ENCODE data around the gene COL6A2.

Gene COL6A2

DNA sequence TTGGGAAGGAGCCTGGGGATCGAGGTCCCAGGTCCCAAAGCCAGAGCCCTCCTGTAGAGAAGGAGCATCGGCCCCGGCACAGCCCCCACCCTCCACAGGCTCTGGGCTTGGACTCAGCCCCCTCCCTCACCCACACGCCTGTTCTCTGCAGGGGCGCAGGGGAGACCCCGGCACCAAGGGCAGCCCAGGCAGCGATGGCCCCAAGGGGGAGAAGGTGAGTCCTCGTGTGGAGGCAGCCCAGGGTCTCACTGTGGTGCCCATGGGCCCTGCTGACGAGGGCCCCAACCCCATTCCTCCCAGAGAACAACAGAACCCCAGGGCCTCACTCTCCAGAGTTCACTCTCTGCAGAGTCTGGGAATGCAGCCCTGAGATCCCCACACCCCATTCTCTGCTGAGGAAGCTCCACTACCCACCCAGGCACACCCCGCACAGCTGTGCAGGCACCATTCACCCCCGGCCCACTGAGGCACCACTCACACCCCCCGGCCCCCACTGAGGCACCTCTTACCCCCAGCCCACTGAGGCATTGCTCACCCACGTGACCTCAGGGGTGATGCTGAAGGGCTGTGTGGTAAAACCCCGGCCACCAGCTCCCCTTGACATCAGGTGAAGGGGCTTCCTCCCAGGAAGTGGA is 21.8 kb downstream of the COL6A2 start:
- CTCF ChIA-PET = no interaction called here
- POLR2A ChIA-PET = no interaction called here
- TF ChIP-seq, protein P1, sequence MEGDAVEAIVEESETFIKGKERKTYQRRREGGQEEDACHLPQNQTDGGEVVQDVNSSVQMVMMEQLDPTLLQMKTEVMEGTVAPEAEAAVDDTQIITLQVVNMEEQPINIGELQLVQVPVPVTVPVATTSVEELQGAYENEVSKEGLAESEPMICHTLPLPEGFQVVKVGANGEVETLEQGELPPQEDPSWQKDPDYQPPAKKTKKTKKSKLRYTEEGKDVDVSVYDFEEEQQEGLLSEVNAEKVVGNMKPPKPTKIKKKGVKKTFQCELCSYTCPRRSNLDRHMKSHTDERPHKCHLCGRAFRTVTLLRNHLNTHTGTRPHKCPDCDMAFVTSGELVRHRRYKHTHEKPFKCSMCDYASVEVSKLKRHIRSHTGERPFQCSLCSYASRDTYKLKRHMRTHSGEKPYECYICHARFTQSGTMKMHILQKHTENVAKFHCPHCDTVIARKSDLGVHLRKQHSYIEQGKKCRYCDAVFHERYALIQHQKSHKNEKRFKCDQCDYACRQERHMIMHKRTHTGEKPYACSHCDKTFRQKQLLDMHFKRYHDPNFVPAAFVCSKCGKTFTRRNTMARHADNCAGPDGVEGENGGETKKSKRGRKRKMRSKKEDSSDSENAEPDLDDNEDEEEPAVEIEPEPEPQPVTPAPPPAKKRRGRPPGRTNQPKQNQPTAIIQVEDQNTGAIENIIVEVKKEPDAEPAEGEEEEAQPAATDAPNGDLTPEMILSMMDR (IDR thresholded peaks at IDR 0.05; ENCODE audit: control extremely low read depth, extremely low read depth, low read depth, missing control alignments) = no peak
- no peak for DNase-seq (ENCODE audit: extremely low spot score)

DNA sequence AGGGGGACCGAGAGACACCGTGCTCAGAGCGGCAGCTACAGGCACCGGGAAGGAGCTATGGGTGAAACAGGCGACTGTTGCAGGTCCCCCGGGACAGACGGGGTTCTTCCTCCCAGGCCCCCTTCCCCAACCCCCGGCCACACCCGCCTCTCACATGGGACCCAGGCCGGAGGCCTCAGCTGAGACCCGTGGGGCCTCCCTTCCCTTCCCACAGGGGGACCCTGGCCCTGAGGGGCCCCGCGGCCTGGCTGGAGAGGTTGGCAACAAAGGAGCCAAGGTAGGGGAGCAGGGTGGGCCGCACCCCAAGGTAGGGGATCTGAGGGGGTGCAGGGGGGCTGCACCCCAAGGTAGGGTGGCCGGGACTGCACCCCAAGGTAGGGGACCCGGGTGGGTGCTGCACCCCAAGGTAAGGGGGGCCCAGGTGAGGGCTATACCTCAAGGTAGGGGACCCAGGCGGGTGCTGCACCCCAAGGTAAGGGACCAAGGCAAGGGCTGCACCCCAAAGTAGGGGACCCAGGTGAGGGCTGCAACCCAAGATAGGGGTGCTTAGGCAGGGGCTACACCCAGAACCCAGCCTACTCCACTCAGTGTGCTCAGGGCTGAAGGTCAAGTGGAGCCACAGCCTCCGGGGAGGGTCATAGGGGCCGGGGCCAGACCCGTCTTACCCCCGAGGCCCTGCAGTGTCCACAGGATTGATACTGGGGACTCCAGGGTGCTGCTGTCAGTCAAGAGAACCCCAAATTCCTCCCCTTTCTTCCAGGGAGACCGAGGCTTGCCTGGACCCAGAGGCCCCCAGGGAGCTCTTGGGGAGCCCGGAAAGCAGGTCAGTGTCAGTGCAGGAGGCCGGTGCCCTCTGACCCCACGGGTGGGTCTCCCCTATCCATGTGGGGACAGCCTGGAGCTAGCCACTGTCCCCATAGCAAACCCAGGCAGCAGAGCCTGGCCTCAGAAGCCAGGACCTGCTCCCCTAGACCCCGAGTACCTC is 22.7 kb downstream of the COL6A2 start:
- TF ChIP-seq, protein P1 (IDR thresholded peaks at IDR 0.05; ENCODE audit: control extremely low read depth, extremely low read depth, low read depth, missing control alignments) = no peak
- no peak for DNase-seq (ENCODE audit: extremely low spot score)
- ChIA-PET CTCF (no interaction called here), POLR2A (no interaction called here)

DNA sequence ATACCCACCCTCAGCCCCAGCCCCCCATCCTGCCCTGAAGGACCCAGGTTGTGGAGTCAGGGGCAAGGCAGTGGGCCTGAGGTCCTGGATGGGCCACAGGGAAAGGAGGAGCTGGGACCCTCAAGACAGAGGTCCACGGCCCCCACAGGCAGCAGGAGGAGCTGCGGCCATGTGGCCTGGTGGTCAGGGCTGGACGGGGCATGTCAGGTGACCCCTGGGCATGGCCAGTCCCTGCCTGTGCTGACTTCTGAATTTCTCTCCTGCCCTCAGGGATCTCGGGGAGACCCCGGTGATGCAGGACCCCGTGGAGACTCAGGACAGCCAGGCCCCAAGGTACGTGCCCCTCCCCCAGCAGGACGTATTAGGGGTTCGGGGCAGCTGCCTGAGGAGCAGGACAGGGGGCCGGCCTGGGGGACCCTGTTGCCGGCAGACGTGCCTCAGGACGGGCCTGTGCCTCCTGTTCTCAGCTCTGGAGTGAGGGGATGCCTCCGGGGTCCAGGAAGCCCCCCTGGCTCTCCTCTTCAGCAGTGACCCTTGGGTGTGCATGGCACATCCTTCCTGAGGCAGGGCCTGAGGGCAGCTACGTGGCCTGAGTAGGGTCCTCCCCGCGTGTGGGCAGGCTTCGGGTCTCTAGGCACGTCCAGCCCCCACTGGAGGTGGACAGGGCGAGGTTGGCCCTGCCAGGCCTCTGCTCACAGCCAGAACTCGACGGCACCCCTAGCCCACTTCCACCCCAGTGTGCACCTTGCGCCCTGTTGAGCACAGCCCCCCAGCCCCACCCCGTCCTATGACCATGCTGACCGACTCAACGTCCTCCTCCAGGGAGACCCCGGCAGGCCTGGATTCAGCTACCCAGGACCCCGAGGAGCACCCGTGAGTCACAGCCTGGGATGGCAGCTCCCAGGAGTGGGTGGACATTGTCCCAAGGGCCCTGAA is 23.6 kb downstream of the COL6A2 start:
- TF ChIP-seq, protein P1 (IDR thresholded peaks at IDR 0.05; ENCODE audit: control extremely low read depth, extremely low read depth, low read depth, missing control alignments) = no peak
- POLR2A ChIA-PET = no interaction called here
- CTCF ChIA-PET = no interaction called here
- no peak for DNase-seq (ENCODE audit: extremely low spot score)

DNA sequence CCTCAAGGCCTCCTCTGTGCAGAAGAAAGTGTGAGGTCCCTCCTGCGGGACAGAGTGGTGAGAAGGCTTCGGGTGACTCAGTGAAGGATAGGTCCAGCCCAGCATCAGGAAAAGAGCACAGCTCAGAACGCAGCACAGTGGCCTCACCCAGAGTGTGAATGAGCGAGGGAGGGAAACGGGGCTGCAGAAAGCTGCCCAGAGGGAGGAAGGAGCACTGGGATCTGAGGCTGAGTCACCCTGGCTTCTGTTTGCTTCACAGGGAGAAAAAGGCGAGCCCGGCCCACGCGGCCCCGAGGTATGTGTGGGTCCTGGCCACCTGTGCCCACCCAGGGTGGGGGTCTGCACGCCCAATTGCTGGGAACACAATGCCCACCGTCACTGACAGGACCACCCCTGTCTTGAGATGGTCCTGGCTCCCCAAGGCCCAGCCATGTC is 24.3 kb downstream of the COL6A2 start:
- TF ChIP-seq, protein P1 (IDR thresholded peaks at IDR 0.05; ENCODE audit: control extremely low read depth, extremely low read depth, low read depth, missing control alignments) = no peak
- ChIA-PET POLR2A (no interaction called here), CTCF (no interaction called here)
- DNase-seq (ENCODE audit: extremely low spot score) = no peak

DNA sequence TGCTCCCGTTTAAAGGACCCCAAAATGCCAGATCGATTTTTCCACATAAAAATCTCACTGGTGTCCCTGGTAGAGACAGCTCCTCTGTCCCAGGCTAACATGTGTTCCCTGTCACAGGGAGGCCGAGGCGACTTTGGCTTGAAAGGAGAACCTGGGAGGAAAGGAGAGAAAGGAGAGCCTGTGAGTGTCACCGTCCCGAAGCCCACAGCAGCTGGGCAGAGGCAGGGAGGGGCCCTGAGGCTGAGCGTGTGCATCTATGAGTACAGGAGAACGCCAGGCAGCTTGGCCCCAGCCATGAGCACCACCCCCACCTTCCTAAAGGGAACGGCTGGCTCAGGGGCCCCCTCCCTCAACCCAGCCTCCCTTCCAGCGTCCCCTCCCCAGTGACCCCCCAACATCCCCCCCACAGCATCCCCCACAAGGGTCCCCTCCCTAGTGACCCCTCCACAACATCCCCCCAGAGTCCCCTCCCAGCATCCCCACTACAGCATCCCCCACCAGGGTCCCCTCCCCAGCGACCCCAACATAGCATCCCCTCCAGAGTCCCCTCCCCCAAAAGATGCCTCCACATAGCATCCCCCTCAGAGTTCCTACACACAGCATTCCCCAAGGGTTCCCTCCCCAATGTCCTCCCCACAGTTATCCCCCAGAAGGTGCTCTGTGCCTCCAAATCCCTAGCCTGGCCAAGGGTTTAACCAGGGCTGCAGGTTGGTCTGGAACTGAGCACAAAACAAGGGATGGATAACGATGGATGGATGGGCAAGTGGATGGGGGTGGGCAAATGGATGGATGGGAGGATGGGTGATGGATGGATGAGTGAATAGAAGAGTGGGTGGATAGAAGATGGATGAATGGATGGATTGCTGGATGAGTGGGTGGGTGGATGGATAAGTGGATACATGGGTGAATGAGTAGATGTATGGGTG is 25.1 kb downstream of the COL6A2 start:
- DNase-seq (ENCODE audit: extremely low spot score) = no peak
- CTCF ChIA-PET = no interaction called here
- TF ChIP-seq, protein P1 (IDR thresholded peaks at IDR 0.05; ENCODE audit: control extremely low read depth, extremely low read depth, low read depth, missing control alignments) = no peak
- POLR2A ChIA-PET = no interaction called here

Measured in GM10248 (cell line).